GM12801 (cell line): ENCODE results near the gene FAT2.

ENCODE experiments used
- TF ChIP-seq, protein P1 (sequence below): IDR thresholded peaks from one replicate; pipeline ENCODE4 v1.5.1; 2011; ENCODE audit warnings: control low read depth; ENCODE audit not compliant: insufficient read length; ENCODE audit errors: extremely low read depth

FAT2 gene

DNA sequence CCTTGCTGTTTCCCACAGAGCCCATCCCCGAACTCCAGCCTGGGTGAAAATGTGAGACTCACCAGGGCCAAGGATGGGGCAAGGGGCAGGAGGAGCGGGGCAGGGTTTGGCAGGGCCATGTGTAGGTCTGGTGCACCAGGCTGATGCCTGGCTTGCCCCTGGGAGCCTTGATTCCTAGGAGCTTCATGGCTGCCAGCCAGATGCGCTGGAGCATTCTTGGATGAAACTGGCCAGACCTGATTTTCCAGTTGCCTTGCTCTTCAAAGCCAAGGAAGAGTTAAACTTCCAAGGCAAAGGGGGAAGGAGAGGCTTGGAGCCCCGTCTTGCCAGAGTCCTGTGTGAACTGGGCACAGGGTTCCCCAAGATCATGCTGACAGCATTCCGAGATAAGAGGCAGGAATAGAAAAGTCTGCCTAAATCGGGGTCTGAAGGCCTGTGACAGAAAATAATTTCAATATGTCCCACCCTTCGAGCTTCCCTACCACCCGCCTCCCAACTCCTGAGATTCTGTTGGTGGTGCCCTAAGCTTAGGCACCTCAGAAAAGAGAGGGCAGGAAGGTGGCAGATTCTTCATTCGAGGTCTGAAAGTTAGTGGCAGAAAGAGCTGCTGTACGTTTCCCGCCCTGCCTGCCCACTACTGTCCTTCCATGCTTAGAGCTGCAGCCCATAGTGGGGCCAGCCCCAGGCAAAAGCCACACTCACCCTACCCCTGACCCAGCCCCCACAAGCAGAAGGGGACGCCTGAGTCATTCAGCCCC lies 20.4 kb downstream of the FAT2 start:
- TF ChIP-seq, protein P1, sequence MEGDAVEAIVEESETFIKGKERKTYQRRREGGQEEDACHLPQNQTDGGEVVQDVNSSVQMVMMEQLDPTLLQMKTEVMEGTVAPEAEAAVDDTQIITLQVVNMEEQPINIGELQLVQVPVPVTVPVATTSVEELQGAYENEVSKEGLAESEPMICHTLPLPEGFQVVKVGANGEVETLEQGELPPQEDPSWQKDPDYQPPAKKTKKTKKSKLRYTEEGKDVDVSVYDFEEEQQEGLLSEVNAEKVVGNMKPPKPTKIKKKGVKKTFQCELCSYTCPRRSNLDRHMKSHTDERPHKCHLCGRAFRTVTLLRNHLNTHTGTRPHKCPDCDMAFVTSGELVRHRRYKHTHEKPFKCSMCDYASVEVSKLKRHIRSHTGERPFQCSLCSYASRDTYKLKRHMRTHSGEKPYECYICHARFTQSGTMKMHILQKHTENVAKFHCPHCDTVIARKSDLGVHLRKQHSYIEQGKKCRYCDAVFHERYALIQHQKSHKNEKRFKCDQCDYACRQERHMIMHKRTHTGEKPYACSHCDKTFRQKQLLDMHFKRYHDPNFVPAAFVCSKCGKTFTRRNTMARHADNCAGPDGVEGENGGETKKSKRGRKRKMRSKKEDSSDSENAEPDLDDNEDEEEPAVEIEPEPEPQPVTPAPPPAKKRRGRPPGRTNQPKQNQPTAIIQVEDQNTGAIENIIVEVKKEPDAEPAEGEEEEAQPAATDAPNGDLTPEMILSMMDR = no peak

DNA sequence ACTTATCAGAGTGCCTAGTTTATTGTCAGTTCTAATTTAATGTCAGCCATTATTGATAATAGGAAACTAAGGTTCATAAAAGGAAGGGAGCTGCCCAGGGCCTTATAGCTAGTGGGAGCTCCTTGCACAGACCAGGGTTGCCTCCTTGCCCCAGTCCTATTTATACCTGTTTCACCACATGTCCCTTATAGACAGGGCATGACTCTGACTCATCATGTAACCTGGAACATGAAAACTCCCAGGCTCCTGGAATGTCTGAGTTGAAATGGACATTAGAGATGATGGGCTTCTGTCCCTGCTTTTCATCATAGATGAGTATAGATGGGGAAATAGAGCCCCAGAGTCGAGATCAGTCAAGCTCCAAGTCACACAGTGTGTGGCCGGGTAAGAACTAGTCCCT lies 21.1 kb downstream of the FAT2 start:
- TF ChIP-seq, protein P1 = no peak

DNA sequence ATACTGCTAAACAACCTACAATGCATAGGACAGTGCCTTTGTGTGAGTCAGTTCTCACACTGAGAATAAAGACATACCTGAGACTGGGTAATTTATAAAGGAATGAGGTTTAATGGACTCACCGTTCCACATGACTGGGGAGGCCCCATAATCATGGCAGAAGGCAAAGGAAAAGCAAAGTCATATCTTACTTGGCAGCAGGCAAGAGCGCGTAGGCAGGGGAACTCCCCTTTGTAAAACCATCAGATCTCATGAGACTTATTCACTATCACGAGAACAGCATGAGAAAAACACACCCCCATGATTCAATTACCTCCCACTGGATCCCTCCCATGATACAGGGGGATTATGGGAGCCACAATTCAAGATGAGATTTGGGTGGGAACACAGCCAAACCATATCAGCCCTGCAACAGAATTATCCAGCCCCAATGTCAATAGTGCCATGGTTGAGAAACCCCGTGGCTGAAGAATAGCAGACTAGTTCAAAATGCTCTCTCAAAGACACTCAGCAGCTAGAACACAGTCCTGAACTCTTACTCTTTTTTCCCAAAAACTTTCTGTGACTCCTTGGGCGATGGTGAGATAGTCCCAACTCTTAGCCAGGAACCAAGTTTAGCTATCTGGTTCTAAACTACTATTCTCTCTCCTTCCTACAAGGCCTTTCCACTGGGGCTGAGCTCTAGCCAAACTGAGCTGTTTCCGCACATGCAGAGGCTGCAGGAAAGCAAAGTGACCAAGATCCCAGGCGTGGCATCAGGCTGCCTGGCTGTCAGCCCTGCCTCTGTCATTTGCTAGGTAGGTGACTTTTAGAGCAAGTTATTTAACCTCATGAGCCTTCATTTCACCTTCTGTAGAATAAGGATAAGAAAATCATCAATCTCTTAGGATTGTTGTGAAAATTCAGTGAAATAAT lies 21.7 kb downstream of the FAT2 start:
- TF ChIP-seq, protein P1 = no peak

DNA sequence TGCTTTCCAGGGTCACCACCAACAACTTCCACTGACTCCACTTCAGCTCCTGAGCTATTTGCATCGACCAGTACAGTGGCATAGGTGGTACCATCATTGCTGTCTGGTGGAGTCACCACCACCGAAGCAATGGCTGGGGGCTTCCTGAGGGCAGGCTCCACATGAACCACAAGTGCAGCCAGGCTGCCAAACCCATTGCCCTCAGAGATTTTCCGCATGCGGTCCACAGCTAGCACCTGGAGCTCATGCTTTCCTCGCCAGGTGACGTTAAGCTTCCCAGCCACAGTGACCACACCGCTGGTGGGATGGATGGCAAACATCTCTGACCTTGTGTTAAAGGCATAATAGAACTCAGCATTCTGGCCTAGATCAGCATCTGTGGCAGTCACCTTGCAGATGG lies 23.1 kb downstream of the FAT2 start:
- TF ChIP-seq, protein P1 = no peak

DNA sequence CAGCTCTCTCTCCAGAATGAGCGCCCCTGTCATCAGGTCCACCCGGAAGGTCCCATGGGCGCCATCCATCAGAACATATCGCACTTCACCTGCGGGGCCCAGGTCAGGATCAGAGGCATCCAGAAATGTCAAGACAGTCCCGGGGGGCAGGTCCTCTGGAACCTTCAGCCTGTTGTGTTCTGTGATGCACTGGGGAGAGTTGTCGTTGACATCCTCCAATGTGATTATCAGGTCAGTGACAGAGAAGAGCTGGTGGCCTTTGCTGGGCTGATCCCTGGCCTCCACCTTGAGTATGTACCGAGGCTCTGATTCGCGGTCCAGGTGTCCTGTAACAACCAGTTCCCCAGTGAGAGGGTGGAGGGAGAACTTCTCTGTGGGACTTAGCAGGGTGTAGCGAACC lies 25.2 kb downstream of the FAT2 start:
- TF ChIP-seq, protein P1 = no peak

DNA sequence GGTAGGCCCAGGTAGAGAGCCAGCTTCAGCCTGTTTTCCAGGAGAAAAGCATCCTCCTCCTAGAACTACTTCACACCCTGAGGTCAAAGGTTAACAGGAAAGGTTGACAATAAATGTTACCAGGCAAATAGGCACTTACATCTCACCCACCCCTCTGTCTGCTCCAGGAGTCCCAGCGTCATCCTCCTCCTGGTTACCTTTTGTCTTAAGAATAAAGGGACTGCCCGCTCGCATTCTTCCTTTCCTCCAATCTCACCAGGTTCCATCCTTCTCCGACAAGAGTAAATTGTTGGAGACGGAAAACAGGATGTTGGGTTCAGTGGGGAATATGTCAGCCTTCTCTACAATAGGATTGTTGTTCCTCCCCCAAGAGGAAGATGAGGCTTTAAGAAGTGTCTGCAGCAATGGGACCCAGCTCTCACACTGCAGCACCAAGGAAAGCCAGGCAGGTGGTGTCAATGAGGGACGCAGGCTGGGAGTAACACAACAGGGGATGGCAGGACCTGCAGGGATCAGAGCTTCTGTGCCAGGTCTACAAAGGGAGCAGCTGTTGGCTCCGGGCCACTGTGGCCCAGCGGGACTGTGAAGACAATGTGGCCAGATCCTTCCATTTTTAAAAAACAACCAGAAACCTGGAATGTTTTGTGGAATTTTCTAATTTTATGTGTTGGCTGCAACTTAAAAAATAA lies 29.0 kb downstream of the FAT2 start:
- TF ChIP-seq, protein P1 = no peak

DNA sequence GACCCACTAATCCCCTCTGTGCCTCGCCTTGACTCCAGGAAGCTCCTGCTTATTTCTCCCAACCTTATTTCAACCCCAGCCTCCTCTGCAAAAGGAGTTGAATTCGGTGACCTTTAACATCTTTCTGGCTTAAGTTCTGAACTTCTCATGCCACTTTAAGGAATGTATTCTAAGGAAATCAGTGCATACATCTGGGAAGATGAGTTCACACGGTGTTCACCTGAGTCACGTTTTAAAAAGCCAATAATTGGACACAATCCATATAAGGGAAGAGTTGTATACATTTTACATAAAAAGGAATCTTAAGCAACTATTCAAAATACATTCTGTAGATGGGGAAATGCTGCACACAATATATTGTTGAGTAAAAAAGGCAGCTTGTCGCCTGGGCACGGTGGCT lies 33.2 kb downstream of the FAT2 start:
- TF ChIP-seq, protein P1 = no peak
